ENCODE data around the gene C1orf141. TPM values are rescaled to one million over a fixed set of nuclear protein-coding genes. Genes with fewer than 3 reads are reported as not detected.
"Not testable (repeated sequence)": the region's sequence is repeated elsewhere in the genome, so short reads cannot be mapped to it uniquely, and the experiment has no call there.

Gene C1orf141
- polyA plus RNA-seq, 3 donors = not detected

GRCh38 chr1:67077593-67077992, 57.2 kb downstream of the C1orf141 start:
- Histone ChIP-seq H3K36me3 (replicated peaks in 1 of 2; ENCODE audit: control insufficient read depth in 1 of 2, insufficient read depth in 2 of 2, low read length in 2 of 2) (no peaks in the 10 kb centered on the region), H3K27ac (ENCODE audit: low read depth in 1 of 2, low read length in 2 of 2) (no peak overlapping the region), H3K4me3 (replicated peaks in 1 of 3; ENCODE audit: low read depth in 2 of 3, low read length in 3 of 3) (no peak overlapping the region), H3K4me1 (ENCODE audit: control insufficient read depth in 1 of 2, insufficient read depth in 2 of 2, low read length in 2 of 2) (no peaks in the 10 kb centered on the region), H3K27me3 (ENCODE audit: control insufficient read depth in 2 of 2, insufficient read depth in 2 of 2, low read length in 2 of 2) (no peaks in the 10 kb centered on the region), H4K20me1 (ENCODE audit: insufficient read depth, low read length) (no peaks in the 10 kb centered on the region), H3K9ac (ENCODE audit: insufficient read depth, low read length, poor library complexity, severe bottlenecking) (no peak overlapping the region), H3K4me2 (replicated peaks; ENCODE audit: extremely low read depth, low read length, poor library complexity, severe bottlenecking) (no peak overlapping the region), H3K9me3 (replicated peaks in 1 of 2; ENCODE audit: control insufficient read depth in 1 of 2, insufficient read depth in 1 of 2, low read length in 2 of 2) (no peaks in the 10 kb centered on the region), H2AFZ (ENCODE audit: insufficient read depth, low read depth, low read length, poor library complexity, severe bottlenecking) (no peak overlapping the region), H3K79me2 (ENCODE audit: insufficient read depth, low read length) (no peaks in the 10 kb centered on the region)
- Mint-ChIP-seq H3K4me3 (no peak overlapping the region), H3K27ac (no peak overlapping the region), H3K36me3 (no peaks in the 10 kb centered on the region), H3K27me3 (ENCODE audit: low read depth in 3 of 3) (peaks cover 0 to 4% (median 2%) of the 10 kb centered on the region in 3 donors), H3K9me3 (peaks cover 0 to 5% (median 1%) of the 10 kb centered on the region in 7 donors), H3K4me1 (no peaks in the 10 kb centered on the region)
- TF ChIP-seq CTCF (IDR thresholded peaks at IDR 0.05) = no peak
- intact Hi-C loops (cut with micrococcal nuclease) = no loop called here
- DNase-seq = no peak
- no CpG with 5 or more reads among the region's 1 CpG for WGBS (ENCODE audit: insufficient coverage)

- intact Hi-C loops (cut with micrococcal nuclease) = no loop called here
- Mint-ChIP-seq H3K27me3 (ENCODE audit: low read depth in 3 of 3) (peaks cover 0 to 4% (median 2%) of the 10 kb centered on the region in 3 donors), H3K9me3 (peaks cover 12 to 25% (median 19%) of the 10 kb centered on the region in 7 donors), H3K27ac (no peak overlapping the region), H3K36me3 (no peaks in the 10 kb centered on the region), H3K4me3 (no peak overlapping the region), H3K4me1 (no peaks in the 10 kb centered on the region)
- Histone ChIP-seq H4K20me1 (ENCODE audit: insufficient read depth, low read length) (no peaks in the 10 kb centered on the region), H3K9ac (ENCODE audit: insufficient read depth, low read length, poor library complexity, severe bottlenecking) (no peak overlapping the region), H3K36me3 (replicated peaks in 1 of 2; ENCODE audit: control insufficient read depth in 1 of 2, insufficient read depth in 2 of 2, low read length in 2 of 2) (no peaks in the 10 kb centered on the region), H3K4me3 (replicated peaks in 1 of 3; ENCODE audit: low read depth in 2 of 3, low read length in 3 of 3) (no peak overlapping the region), H2AFZ (ENCODE audit: insufficient read depth, low read depth, low read length, poor library complexity, severe bottlenecking) (no peak overlapping the region), H3K27me3 (ENCODE audit: control insufficient read depth in 2 of 2, insufficient read depth in 2 of 2, low read length in 2 of 2) (no peaks in the 10 kb centered on the region), H3K4me1 (ENCODE audit: control insufficient read depth in 1 of 2, insufficient read depth in 2 of 2, low read length in 2 of 2) (no peaks in the 10 kb centered on the region), H3K4me2 (replicated peaks; ENCODE audit: extremely low read depth, low read length, poor library complexity, severe bottlenecking) (no peak overlapping the region), H3K9me3 (replicated peaks in 1 of 2; ENCODE audit: control insufficient read depth in 1 of 2, insufficient read depth in 1 of 2, low read length in 2 of 2) (peaks cover 4 to 6% of the 10 kb centered on the region in 2 donors), H3K27ac (ENCODE audit: low read depth in 1 of 2, low read length in 2 of 2) (no peak overlapping the region), H3K79me2 (ENCODE audit: insufficient read depth, low read length) (no peaks in the 10 kb centered on the region)
- no peak for DNase-seq
- TF ChIP-seq CTCF (IDR thresholded peaks at IDR 0.05) = no peak
- WGBS (ENCODE audit: insufficient coverage) = no CpG with 5 or more reads among the region's 1 CpG
These were observed 62.0 kb downstream of the C1orf141 start for GRCh38 chr1:67072749-67073148.

- H3K9me3 ChIP-seq (replicated peaks in 1 of 2; ENCODE audit: control insufficient read depth in 1 of 2, insufficient read depth in 1 of 2, low read length in 2 of 2) = peaks cover 13 to 15% of the 10 kb centered on the region in 2 donors
- H3K27me3 Mint-ChIP-seq (ENCODE audit: low read depth in 3 of 3); H3K27ac Mint-ChIP-seq; H3K36me3 Mint-ChIP-seq; H3K4me3 ChIP-seq (replicated peaks in 1 of 3; ENCODE audit: low read depth in 2 of 3, low read length in 3 of 3); H3K27me3 ChIP-seq (ENCODE audit: control insufficient read depth in 2 of 2, insufficient read depth in 2 of 2, low read length in 2 of 2); DNase-seq; H3K79me2 ChIP-seq (ENCODE audit: insufficient read depth, low read length); H4K20me1 ChIP-seq (ENCODE audit: insufficient read depth, low read length); H2AFZ ChIP-seq (ENCODE audit: insufficient read depth, low read depth, low read length, poor library complexity, severe bottlenecking); H3K4me2 ChIP-seq (replicated peaks; ENCODE audit: extremely low read depth, low read length, poor library complexity, severe bottlenecking); H3K27ac ChIP-seq (ENCODE audit: low read depth in 1 of 2, low read length in 2 of 2); H3K4me1 ChIP-seq (ENCODE audit: control insufficient read depth in 1 of 2, insufficient read depth in 2 of 2, low read length in 2 of 2); H3K4me1 Mint-ChIP-seq; H3K36me3 ChIP-seq (replicated peaks in 1 of 2; ENCODE audit: control insufficient read depth in 1 of 2, insufficient read depth in 2 of 2, low read length in 2 of 2); intact Hi-C loops (cut with micrococcal nuclease); H3K9ac ChIP-seq (ENCODE audit: insufficient read depth, low read length, poor library complexity, severe bottlenecking); H3K4me3 Mint-ChIP-seq: not testable (repeated sequence)
- H3K9me3 Mint-ChIP-seq = peaks cover 20 to 39% (median 26%) of the 10 kb centered on the region in 7 donors
- WGBS (ENCODE audit: insufficient coverage) = 84% methylated on average over 2 of the region's 3 CpGs
These were observed 67.1 kb downstream of the C1orf141 start for GRCh38 chr1:67067655-67068054.
